ENCODE measurements around the gene ELOF1.

DNA sequence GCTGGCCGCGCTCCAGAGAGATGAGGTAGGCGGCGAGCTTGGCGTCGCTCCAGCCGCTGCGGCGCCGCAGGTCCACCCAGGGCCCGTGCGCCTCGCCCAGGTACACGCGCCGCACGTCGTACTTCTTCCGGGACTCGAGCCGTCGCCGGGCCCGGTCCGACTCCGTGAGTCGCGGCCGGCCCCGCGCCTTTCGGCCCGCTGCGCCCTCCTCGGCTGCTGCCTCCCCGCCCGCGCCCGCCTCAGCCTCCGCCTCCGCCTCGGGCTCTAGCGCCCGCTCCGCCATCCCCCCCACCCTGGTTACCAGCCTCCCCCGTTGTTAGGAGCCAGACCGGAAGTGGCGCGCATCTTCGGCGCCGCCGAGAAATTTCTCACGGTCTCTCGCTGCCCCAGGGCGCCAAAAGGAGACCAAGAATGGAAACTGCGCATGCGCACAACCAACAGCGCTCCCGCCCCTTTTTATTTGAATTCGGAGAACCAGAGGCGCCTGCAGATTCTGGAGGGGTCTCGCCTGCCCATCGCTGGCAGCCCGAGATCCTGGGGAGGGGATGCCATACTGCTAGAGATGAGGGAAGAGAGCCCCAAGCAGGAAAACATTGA is 53.4 kb downstream of the ELOF1 start, which contains the start of gene ZNF653:
- TF ChIP-seq POLR2AphosphoS5 (IDR thresholded peaks at IDR 0.05; ENCODE audit: borderline replicate concordance, low read depth, low read length) (peak; percentile 70), EZH2 (IDR thresholded peaks at IDR 0.05) (no peak), FOXP2 (optimal IDR thresholded peaks at IDR 0.05; ENCODE audit: control extremely low read depth, extremely low read length, insufficient read depth) (no peak)
